Neural cell (in vitro differentiated cells): ENCODE data around the gene NTPCR.

ENCODE experiments used
- CTCF ChIP-seq: fragments of 450-650 bp; IDR thresholded peaks from 2 replicates; pipeline ENCODE4 v1.5.1; 2014; ENCODE audit warnings: antibody characterized with exemption, mild to moderate bottlenecking, moderate library complexity; ENCODE audit not compliant: poor library complexity, severe bottlenecking
- EP300 ChIP-seq: fragments of 450-650 bp; conservative IDR thresholded peaks from 2 replicates; pipeline ENCODE4 v1.6.1; 2014; ENCODE audit warnings: antibody characterized with exemption, mild to moderate bottlenecking, moderate library complexity; ENCODE audit not compliant: poor library complexity, severe bottlenecking
- EZH2 ChIP-seq: fragments of 200-600, 300-800 bp; shearing (Covaris generic), sonication (generic); IDR thresholded peaks from 2 replicates; pipeline ENCODE4 v1.6.1; 2014; ENCODE audit warnings: antibody characterized with exemption, low read length, borderline replicate concordance, mild to moderate bottlenecking; ENCODE audit not compliant: insufficient read depth, poor library complexity, severe bottlenecking
- MXI1 ChIP-seq: fragments of 450-650 bp; conservative IDR thresholded peaks from 2 replicates; pipeline ENCODE4 v1.6.1; 2014; ENCODE audit warnings: antibody characterized with exemption, mild to moderate bottlenecking; ENCODE audit not compliant: poor library complexity, severe bottlenecking
- POLR2AphosphoS5 ChIP-seq: IDR thresholded peaks from 2 replicates; pipeline ENCODE4 v1.6.1; 2012
- RAD21 ChIP-seq: fragments of 450-650 bp; conservative IDR thresholded peaks from 2 replicates; pipeline ENCODE4 v1.6.1; 2014; ENCODE audit warnings: antibody characterized with exemption, mild to moderate bottlenecking, moderate library complexity
- REST ChIP-seq: IDR thresholded peaks from 2 replicates; pipeline ENCODE4 v1.6.1; 2012; ENCODE audit warnings: borderline replicate concordance
- SMC3 ChIP-seq: fragments of 450-650 bp; conservative IDR thresholded peaks from 2 replicates; pipeline ENCODE4 v1.6.1; 2014; ENCODE audit warnings: antibody characterized with exemption, mild to moderate bottlenecking, moderate library complexity; ENCODE audit not compliant: poor library complexity
- TAF1 ChIP-seq: IDR thresholded peaks from 2 replicates; pipeline ENCODE4 v1.6.1; 2012; ENCODE audit warnings: low read depth

GRCh38 chr1:232944347-232944746, 6.1 kb upstream of the NTPCR start:
- TF ChIP-seq CTCF: no peak
- TF ChIP-seq POLR2AphosphoS5: no peak
- no peak for TF ChIP-seq SMC3
- no peak for TF ChIP-seq TAF1
- no peak for TF ChIP-seq EZH2
- no peak for TF ChIP-seq RAD21
- no peak for TF ChIP-seq MXI1
- TF ChIP-seq EP300: no peak
- no peak for TF ChIP-seq REST
